Mesendoderm (in vitro differentiated cells): ENCODE data around the gene LSM3.

Experiments used
- DNase-seq: peaks from one replicate; pipeline ENCODE4 v3.0.0; 2013
- H2AK5ac ChIP-seq: 2 replicates; pipeline ENCODE4 v1.6.1; 2013; ENCODE audit warnings: low read length, inconsistent platforms
- H2BK120ac ChIP-seq: 2 replicates; pipeline ENCODE4 v1.6.1; 2013; ENCODE audit warnings: low read depth, mild to moderate bottlenecking, low read length, moderate library complexity, mixed read lengths
- H2BK15ac ChIP-seq: replicated peaks from 2 replicates; pipeline ENCODE4 v1.6.1; 2013; ENCODE audit warnings: low read depth, mild to moderate bottlenecking, moderate library complexity
- H2BK5ac ChIP-seq: 2 replicates; pipeline ENCODE4 v1.6.1; 2013; ENCODE audit warnings: low read length, inconsistent platforms
- H3K18ac ChIP-seq: 2 replicates; pipeline ENCODE4 v1.6.1; 2013; ENCODE audit warnings: mild to moderate bottlenecking, low read length, mixed read lengths
- H3K23ac ChIP-seq: one replicate; pipeline ENCODE4 v1.6.1; 2013; ENCODE audit warnings: low read length
- H3K27ac ChIP-seq: 2 replicates; pipeline ENCODE4 v1.5.1; 2013; ENCODE audit warnings: low read depth, mild to moderate bottlenecking, inconsistent platforms, low read length, moderate library complexity
- H3K27me3 ChIP-seq: 2 replicates; pipeline ENCODE4 v1.6.1; 2013; ENCODE audit warnings: low read length, control low read depth, mild to moderate bottlenecking, inconsistent platforms; ENCODE audit not compliant: insufficient read depth, poor library complexity
- H3K36me3 ChIP-seq: 2 replicates; pipeline ENCODE4 v1.6.1; 2013; ENCODE audit warnings: low read length, inconsistent platforms; ENCODE audit not compliant: control insufficient read depth, insufficient read depth
- H3K4ac ChIP-seq: one replicate; pipeline ENCODE4 v1.6.1; 2013; ENCODE audit warnings: low read depth, mild to moderate bottlenecking, low read length, moderate library complexity
- H3K4me1 ChIP-seq: 2 replicates; pipeline ENCODE4 v1.6.1; 2013; ENCODE audit warnings: low read depth, low read length, inconsistent platforms; ENCODE audit not compliant: control insufficient read depth
- H3K4me2 ChIP-seq: 2 replicates; pipeline ENCODE4 v1.6.1; 2013; ENCODE audit warnings: low read length
- H3K4me3 ChIP-seq: 2 replicates; pipeline ENCODE4 v1.5.1; 2013; ENCODE audit warnings: mild to moderate bottlenecking, low read length
- H3K56ac ChIP-seq: one replicate; pipeline ENCODE4 v1.6.1; 2013; ENCODE audit warnings: low read length
- H3K79me1 ChIP-seq: 2 replicates; pipeline ENCODE4 v1.6.1; 2013; ENCODE audit warnings: low read length, inconsistent platforms
- H3K79me2 ChIP-seq: 2 replicates; pipeline ENCODE4 v1.6.1; 2013; ENCODE audit warnings: mild to moderate bottlenecking, low read length; ENCODE audit not compliant: control insufficient read depth, insufficient read depth
- H3K9ac ChIP-seq: 2 replicates; pipeline ENCODE4 v1.6.1; 2013; ENCODE audit warnings: low read length, inconsistent platforms
- H4K5ac ChIP-seq: one replicate; pipeline ENCODE4 v1.6.1; 2013; ENCODE audit warnings: low read length
- H4K8ac ChIP-seq: one replicate; pipeline ENCODE4 v1.6.1; 2013; ENCODE audit warnings: low read depth, mild to moderate bottlenecking, control low read depth, low read length, moderate library complexity
- WGBS: extraction: QIAGEN DNeasy Blood & Tissue Kit; methylation state at CpG from one replicate; pipeline ENCODE4 v1.1.7; 2013; ENCODE audit warnings: low lambda C conversion rate, missing lambda C conversion rate; ENCODE audit not compliant: insufficient coverage; ENCODE audit errors: extremely low coverage; 5-methylcytosine and 5-hydroxymethylcytosine counted together

Gene LSM3

DNA sequence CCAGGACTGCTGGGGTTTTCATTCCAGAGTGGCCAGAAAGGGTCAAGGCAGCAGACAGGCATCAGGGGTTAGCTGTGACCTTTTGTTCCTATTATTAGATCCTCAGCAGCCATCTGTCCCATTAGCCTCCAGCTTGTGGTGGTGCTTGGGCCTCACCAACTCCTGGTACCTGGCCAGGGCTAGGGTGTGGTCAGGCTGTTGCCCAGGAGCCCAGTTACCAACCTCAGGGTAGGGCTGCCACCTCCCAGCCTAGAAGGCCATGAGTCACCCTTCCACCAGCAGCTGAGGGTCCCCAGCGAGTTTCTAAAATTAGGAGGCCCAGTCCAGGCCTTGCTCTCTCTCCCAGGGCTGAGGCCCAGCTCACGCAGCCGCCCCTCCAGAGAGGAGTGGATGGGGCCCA lies 41.6 kb upstream of the LSM3 start:
- H2BK120ac ChIP-seq, result no peak overlapping the region
- no peak overlapping the region for H3K4me3 ChIP-seq
- no peak overlapping the region for H2BK15ac ChIP-seq
- no peaks in the 10 kb centered on the region for H3K4me1 ChIP-seq
- WGBS, result no CpG with 5 or more reads among the region's 3 CpGs
- H3K18ac ChIP-seq, result no peak overlapping the region
- no peak overlapping the region for H2AK5ac ChIP-seq
- H3K79me1 ChIP-seq, result no peaks in the 10 kb centered on the region
- no peak overlapping the region for H3K4ac ChIP-seq
- no peaks in the 10 kb centered on the region for H3K27me3 ChIP-seq
- no peak overlapping the region for H4K5ac ChIP-seq
- H3K23ac ChIP-seq, result no peak overlapping the region
- H3K56ac ChIP-seq, result no peak overlapping the region
- H4K8ac ChIP-seq, result no peak overlapping the region
- H3K79me2 ChIP-seq, result no peaks in the 10 kb centered on the region
- DNase-seq, result no peak
- H3K27ac ChIP-seq, result no peak overlapping the region
- H2BK5ac ChIP-seq, result no peak overlapping the region
- peaks cover 17% of the 10 kb centered on the region for H3K36me3 ChIP-seq
- H3K9ac ChIP-seq, result no peak overlapping the region
- no peak overlapping the region for H3K4me2 ChIP-seq

DNA sequence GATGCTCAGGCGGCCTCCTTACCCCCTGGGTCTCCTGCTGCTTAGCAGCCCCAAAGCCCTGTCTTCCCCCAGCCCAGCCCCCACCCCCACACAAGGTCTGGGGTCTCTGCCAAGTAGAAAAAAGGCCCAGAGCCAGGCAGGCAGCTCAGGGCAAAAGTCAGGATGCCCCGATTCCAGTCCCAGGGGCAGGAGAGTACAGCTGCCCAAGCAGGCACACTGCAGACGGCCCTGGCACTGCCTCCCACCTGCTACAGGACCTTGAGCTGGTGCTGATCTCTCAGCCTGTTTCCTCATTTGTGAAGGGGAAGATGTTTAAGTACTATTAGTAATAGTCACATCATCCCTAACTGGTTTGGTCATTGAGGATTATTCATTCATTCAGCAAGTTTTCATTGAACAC lies 41.2 kb upstream of the LSM3 start:
- H3K9ac ChIP-seq, result no peak overlapping the region
- H3K4ac ChIP-seq, result no peak overlapping the region
- no peak overlapping the region for H3K18ac ChIP-seq
- no peak overlapping the region for H3K56ac ChIP-seq
- H2BK15ac ChIP-seq, result no peak overlapping the region
- H3K36me3 ChIP-seq, result peaks cover 15% of the 10 kb centered on the region
- no peak overlapping the region for H4K5ac ChIP-seq
- H2BK120ac ChIP-seq, result no peak overlapping the region
- H3K27me3 ChIP-seq, result no peaks in the 10 kb centered on the region
- H3K23ac ChIP-seq, result no peak overlapping the region
- H3K79me1 ChIP-seq, result no peaks in the 10 kb centered on the region
- H2AK5ac ChIP-seq, result no peak overlapping the region
- H2BK5ac ChIP-seq, result no peak overlapping the region
- no peak overlapping the region for H3K4me2 ChIP-seq
- no peak overlapping the region for H3K4me3 ChIP-seq
- no peak overlapping the region for H3K27ac ChIP-seq
- no CpG with 5 or more reads among the region's 3 CpGs for WGBS
- no peaks in the 10 kb centered on the region for H3K4me1 ChIP-seq
- no peak overlapping the region for H4K8ac ChIP-seq
- no peak for DNase-seq
- H3K79me2 ChIP-seq, result no peaks in the 10 kb centered on the region

DNA sequence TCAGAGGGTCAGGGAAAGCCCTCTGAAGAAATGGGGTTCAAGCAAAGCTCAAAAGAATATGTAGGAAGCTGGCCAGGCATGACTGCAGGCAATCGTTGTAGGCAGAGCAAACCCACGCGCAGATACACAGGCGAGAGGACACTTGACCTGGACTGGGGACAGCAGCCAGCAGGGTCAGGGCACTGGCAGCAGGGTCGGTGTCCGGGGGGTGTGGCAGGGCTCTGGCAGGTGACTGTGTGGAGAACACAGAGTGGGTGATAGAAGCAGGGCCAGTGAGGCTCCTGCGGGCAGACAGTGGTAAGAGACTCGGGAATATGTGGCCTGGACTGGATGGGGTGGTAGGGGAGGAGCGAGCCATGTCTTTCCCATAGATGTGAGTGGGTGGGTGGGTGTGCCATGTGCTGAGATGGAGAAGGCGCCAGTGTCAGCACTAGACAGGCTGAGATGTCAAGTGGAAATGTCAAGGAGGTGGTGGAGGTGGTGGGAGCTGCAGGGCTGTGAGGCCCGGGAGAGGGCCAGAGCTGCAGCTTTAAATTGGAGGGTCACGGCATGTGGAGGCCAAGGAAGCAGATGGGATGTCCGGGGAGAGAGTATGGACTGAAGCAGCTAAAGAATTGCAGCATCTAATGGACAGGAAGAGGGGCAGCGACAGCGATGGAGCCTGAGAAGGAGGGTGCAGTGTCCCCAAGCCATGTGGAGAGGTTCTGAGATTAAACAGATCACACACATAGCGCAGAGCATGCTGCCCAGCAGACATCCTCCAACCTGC lies 40.3 kb upstream of the LSM3 start:
- H3K4me3 ChIP-seq, result no peak overlapping the region
- H2BK120ac ChIP-seq, result no peak overlapping the region
- no peak overlapping the region for H3K9ac ChIP-seq
- no peaks in the 10 kb centered on the region for H3K79me2 ChIP-seq
- no peaks in the 10 kb centered on the region for H3K4me1 ChIP-seq
- peaks cover 13% of the 10 kb centered on the region for H3K36me3 ChIP-seq
- H3K56ac ChIP-seq, result no peak overlapping the region
- H3K4ac ChIP-seq, result no peak overlapping the region
- no CpG with 5 or more reads among the region's 16 CpGs for WGBS
- no peak overlapping the region for H3K4me2 ChIP-seq
- no peaks in the 10 kb centered on the region for H3K27me3 ChIP-seq
- H2BK5ac ChIP-seq, result no peak overlapping the region
- H3K23ac ChIP-seq, result no peak overlapping the region
- no peak overlapping the region for H4K8ac ChIP-seq
- H2BK15ac ChIP-seq, result no peak overlapping the region
- H3K27ac ChIP-seq, result no peak overlapping the region
- no peak overlapping the region for H4K5ac ChIP-seq
- no peak overlapping the region for H3K18ac ChIP-seq
- no peak for DNase-seq
- H2AK5ac ChIP-seq, result no peak overlapping the region
- H3K79me1 ChIP-seq, result no peaks in the 10 kb centered on the region

DNA sequence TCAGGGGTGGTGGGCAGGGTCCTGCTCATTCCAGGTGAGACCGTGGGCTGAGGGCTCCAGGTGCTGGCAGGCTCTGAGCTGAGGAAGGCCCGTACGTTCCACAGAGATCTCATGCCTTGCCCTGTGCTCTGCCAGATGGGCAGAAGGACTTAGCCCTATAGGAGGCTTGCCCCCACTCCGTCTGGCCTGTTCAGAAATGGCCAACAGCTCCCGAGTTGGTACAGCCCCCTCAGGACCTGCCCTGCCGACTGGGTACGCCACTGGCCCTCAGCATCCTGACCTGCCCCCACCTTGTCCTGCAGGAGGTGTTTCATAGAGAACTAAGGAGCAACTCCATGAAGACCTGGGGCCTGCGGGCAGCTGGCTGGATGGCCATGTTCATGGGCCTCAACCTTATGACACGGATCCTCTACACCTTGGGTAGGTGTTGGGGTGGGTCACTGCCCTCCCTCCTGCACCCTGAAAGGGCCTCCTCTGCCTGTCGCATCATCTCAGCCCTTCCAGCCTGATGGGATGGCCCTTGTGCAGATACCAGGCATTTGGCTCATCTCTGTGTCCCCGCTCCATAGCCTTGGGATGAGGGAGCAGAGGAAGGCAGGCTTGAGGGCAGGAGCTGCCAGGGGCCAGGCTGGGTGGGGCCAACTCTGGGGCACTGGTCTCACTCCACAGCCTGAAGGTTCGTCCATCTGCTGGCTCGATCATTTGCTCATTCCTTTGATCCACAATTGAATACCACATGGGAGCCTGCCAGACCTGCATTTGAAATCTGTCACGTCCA lies 39.5 kb upstream of the LSM3 start:
- no peak overlapping the region for H2BK5ac ChIP-seq
- no peaks in the 10 kb centered on the region for H3K79me1 ChIP-seq
- no peaks in the 10 kb centered on the region for H3K79me2 ChIP-seq
- H4K8ac ChIP-seq, result no peak overlapping the region
- no peaks in the 10 kb centered on the region for H3K4me1 ChIP-seq
- no peak overlapping the region for H2AK5ac ChIP-seq
- DNase-seq, result no peak
- no peaks in the 10 kb centered on the region for H3K27me3 ChIP-seq
- no peak overlapping the region for H4K5ac ChIP-seq
- H3K23ac ChIP-seq, result no peak overlapping the region
- H3K4me3 ChIP-seq, result no peak overlapping the region
- no peak overlapping the region for H3K18ac ChIP-seq
- H3K56ac ChIP-seq, result no peak overlapping the region
- H3K9ac ChIP-seq, result no peak overlapping the region
- no peak overlapping the region for H3K27ac ChIP-seq
- H2BK15ac ChIP-seq, result no peak overlapping the region
- H3K4me2 ChIP-seq, result no peak overlapping the region
- no peak overlapping the region for H3K4ac ChIP-seq
- whole genome bisulfite sequencing, result no CpG with 5 or more reads among the region's 14 CpGs
- no peak overlapping the region for H2BK120ac ChIP-seq
- H3K36me3 ChIP-seq, result peaks cover 10% of the 10 kb centered on the region

DNA sequence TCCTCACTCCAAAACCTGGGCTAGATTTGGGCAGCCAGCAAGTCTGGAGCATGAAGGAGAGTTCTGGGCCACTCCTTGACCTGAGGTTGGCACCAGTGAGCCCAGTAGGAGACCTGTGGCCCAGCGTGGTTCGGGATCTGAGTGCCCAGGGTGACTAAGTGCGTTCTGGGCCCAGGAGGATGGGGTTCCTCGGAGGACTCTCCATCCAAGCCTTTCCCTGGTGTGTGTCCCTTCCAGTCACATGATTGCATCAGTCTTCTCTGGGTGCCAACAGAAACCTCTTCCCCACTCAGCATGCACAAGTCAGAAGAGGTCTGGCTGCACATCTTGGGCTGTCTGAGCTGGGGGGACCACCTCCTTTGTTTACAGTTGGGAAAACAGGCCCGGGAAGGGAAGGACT lies 38.8 kb upstream of the LSM3 start:
- Histone ChIP-seq H3K4me3 (no peak overlapping the region), H3K9ac (no peak overlapping the region), H2AK5ac (no peak overlapping the region), H3K56ac (no peak overlapping the region), H3K36me3 (peaks cover 7% of the 10 kb centered on the region), H2BK15ac (no peak overlapping the region), H3K27me3 (no peaks in the 10 kb centered on the region), H4K5ac (no peak overlapping the region), H3K27ac (no peak overlapping the region), H3K4me1 (no peaks in the 10 kb centered on the region), H3K79me2 (no peaks in the 10 kb centered on the region), H4K8ac (no peak overlapping the region), H2BK5ac (no peak overlapping the region), H3K23ac (no peak overlapping the region), H3K4ac (no peak overlapping the region), H2BK120ac (no peak overlapping the region), H3K4me2 (no peak overlapping the region), H3K18ac (no peak overlapping the region), H3K79me1 (no peaks in the 10 kb centered on the region)
- WGBS, result no CpG with 5 or more reads among the region's 5 CpGs
- no peak for DNase-seq
